SK-N-SH treated with all-trans-retinoic acid at 6 μM for 48 hours (cell line): ENCODE data around the gene FBXL17.

Experiments used
- ATAC-seq: fragments of 200-7000 bp; cut with Tn5 transposase; 3 replicates; pipeline ENCODE4 v1.9.1; 2020; ENCODE audit warnings: mild to moderate bottlenecking, moderate library complexity
- ARNTL ChIP-seq: fragments of 450-650 bp; formaldehyde crosslinking; IDR thresholded peaks from 2 replicates; pipeline ENCODE4 v1.5.0; 2020; ENCODE audit warnings: low read depth, mild to moderate bottlenecking, moderate library complexity, borderline replicate concordance
- BACH2 ChIP-seq: fragments of 250-450 bp; sonication (Bioruptor Pico); IDR thresholded peaks from 2 replicates; pipeline ENCODE4 v1.9.0; 2021; ENCODE audit warnings: mild to moderate bottlenecking, borderline replicate concordance
- ESRRG ChIP-seq: fragments of 250-450 bp; sonication (Bioruptor Pico); IDR thresholded peaks from 2 replicates; pipeline ENCODE4 v1.6.1; 2021; ENCODE audit warnings: mild to moderate bottlenecking
- GLIS3 ChIP-seq: fragments of 250-450 bp; sonication (Bioruptor Pico); IDR thresholded peaks from 2 replicates; pipeline ENCODE4 v1.5.0; 2020; ENCODE audit warnings: mild to moderate bottlenecking, moderate library complexity
- OSR1 ChIP-seq: fragments of 250-450 bp; sonication (Bioruptor Pico); IDR thresholded peaks from 2 replicates; pipeline ENCODE4 v1.8.0; 2022; ENCODE audit warnings: moderate library complexity, mild to moderate bottlenecking, inconsistent platforms
- RARB ChIP-seq: fragments of 250-450 bp; sonication (Bioruptor Pico); IDR thresholded peaks from 2 replicates; pipeline ENCODE4 v1.8.0; 2021; ENCODE audit warnings: mild to moderate bottlenecking, moderate library complexity
- SNAI2 ChIP-seq: fragments of 250-450 bp; sonication (Bioruptor Pico); IDR thresholded peaks from 2 replicates; pipeline ENCODE4 v1.5.0; 2020; ENCODE audit warnings: mild to moderate bottlenecking, moderate library complexity
- TCF4 ChIP-seq: fragments of 250-450 bp; sonication (Bioruptor Pico); IDR thresholded peaks from 2 replicates; pipeline ENCODE4 v1.8.0; 2021; ENCODE audit warnings: mild to moderate bottlenecking, moderate library complexity, borderline replicate concordance
- ZFP3 ChIP-seq: fragments of 250-450 bp; sonication (Bioruptor Pico); IDR thresholded peaks from 2 replicates; pipeline ENCODE4 v1.5.0; 2020; ENCODE audit warnings: mild to moderate bottlenecking, moderate library complexity
- ZFP30 ChIP-seq: fragments of 450-650 bp; formaldehyde crosslinking; IDR thresholded peaks from 2 replicates; pipeline ENCODE4 v1.5.0; 2022; ENCODE audit warnings: mild to moderate bottlenecking, moderate library complexity
- ZNF565 ChIP-seq: fragments of 450-650 bp; formaldehyde crosslinking; conservative IDR thresholded peaks from 2 replicates; pipeline ENCODE4 v1.5.0; 2020; ENCODE audit warnings: low read depth, mild to moderate bottlenecking, moderate library complexity
- ZNF70 ChIP-seq: fragments of 450-650 bp; formaldehyde crosslinking; IDR thresholded peaks from 2 replicates; pipeline ENCODE4 v1.5.0; 2020; ENCODE audit warnings: mild to moderate bottlenecking, moderate library complexity
- TF ChIP-seq, protein P1 (sequence below): fragments of 250-450 bp; sonication (Bioruptor Pico); IDR thresholded peaks from 2 replicates; pipeline ENCODE4 v1.5.1; 2020; ENCODE audit warnings: low read depth, mild to moderate bottlenecking, moderate library complexity
- TF ChIP-seq, protein P2 (sequence below): fragments of 250-450 bp; sonication (Bioruptor Pico); IDR thresholded peaks from 2 replicates; pipeline ENCODE4 v1.8.0; 2020; ENCODE audit warnings: mild to moderate bottlenecking, moderate library complexity, borderline replicate concordance
- TF ChIP-seq, protein P3 (sequence below): fragments of 250-450 bp; sonication (Bioruptor Pico); IDR thresholded peaks from 2 replicates; pipeline ENCODE4 v1.5.1; 2021; ENCODE audit warnings: mild to moderate bottlenecking, moderate library complexity
- TF ChIP-seq, protein P4 (sequence below): fragments of 250-450 bp; sonication (Bioruptor Pico); IDR thresholded peaks from 2 replicates; pipeline ENCODE4 v1.8.0; 2021; ENCODE audit warnings: low read depth, mild to moderate bottlenecking, moderate library complexity, borderline replicate concordance
- TF ChIP-seq, protein P5 (sequence below): fragments of 250-450 bp; sonication (Bioruptor Pico); IDR thresholded peaks from 2 replicates; pipeline ENCODE4 v1.5.0; 2020; ENCODE audit warnings: mild to moderate bottlenecking, moderate library complexity

FBXL17 gene

DNA sequence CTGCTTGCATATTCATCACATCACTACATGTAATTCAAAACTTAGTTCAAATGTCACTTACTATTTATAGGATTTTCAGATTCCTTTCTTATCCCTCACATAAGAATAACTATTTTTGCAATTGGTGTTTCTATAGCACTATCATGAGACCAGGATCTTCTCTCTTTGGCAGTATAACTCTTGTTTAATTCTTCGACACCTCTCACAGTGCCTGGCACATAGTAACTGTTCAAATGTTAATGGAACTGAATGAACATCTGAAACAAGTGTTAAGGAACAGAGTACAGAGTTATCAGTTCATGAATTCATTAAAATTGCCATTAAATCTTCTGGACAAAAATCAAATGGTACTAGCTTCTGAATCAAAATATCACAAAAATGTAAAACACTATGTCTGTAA is 40.0 kb downstream of the FBXL17 start:
- TF ChIP-seq, protein P1, sequence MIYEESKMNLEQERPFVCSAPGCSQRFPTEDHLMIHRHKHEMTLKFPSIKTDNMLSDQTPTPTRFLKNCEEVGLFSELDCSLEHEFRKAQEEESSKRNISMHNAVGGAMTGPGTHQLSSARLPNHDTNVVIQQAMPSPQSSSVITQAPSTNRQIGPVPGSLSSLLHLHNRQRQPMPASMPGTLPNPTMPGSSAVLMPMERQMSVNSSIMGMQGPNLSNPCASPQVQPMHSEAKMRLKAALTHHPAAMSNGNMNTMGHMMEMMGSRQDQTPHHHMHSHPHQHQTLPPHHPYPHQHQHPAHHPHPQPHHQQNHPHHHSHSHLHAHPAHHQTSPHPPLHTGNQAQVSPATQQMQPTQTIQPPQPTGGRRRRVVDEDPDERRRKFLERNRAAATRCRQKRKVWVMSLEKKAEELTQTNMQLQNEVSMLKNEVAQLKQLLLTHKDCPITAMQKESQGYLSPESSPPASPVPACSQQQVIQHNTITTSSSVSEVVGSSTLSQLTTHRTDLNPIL: no peak
- TF ChIP-seq ZFP3 (CRISPR knock-in tag) (no peak), ESRRG (CRISPR knock-in tag) (no peak), SNAI2 (CRISPR knock-in tag) (no peak), RARB (CRISPR knock-in tag) (no peak), ZNF565 (no peak), ZFP30 (CRISPR knock-in tag) (no peak), GLIS3 (CRISPR knock-in tag) (no peak), OSR1 (CRISPR knock-in tag) (no peak), ZNF70 (CRISPR knock-in tag) (no peak)
- TF ChIP-seq, protein P2, sequence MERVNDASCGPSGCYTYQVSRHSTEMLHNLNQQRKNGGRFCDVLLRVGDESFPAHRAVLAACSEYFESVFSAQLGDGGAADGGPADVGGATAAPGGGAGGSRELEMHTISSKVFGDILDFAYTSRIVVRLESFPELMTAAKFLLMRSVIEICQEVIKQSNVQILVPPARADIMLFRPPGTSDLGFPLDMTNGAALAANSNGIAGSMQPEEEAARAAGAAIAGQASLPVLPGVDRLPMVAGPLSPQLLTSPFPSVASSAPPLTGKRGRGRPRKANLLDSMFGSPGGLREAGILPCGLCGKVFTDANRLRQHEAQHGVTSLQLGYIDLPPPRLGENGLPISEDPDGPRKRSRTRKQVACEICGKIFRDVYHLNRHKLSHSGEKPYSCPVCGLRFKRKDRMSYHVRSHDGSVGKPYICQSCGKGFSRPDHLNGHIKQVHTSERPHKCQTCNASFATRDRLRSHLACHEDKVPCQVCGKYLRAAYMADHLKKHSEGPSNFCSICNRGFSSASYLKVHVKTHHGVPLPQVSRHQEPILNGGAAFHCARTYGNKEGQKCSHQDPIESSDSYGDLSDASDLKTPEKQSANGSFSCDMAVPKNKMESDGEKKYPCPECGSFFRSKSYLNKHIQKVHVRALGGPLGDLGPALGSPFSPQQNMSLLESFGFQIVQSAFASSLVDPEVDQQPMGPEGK: no peak
- TF ChIP-seq, protein P3, sequence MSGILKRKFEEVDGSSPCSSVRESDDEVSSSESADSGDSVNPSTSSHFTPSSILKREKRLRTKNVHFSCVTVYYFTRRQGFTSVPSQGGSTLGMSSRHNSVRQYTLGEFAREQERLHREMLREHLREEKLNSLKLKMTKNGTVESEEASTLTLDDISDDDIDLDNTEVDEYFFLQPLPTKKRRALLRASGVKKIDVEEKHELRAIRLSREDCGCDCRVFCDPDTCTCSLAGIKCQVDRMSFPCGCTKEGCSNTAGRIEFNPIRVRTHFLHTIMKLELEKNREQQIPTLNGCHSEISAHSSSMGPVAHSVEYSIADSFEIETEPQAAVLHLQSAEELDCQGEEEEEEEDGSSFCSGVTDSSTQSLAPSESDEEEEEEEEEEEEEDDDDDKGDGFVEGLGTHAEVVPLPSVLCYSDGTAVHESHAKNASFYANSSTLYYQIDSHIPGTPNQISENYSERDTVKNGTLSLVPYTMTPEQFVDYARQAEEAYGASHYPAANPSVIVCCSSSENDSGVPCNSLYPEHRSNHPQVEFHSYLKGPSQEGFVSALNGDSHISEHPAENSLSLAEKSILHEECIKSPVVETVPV (CRISPR knock-in tag): no peak
- TF ChIP-seq, protein P4, sequence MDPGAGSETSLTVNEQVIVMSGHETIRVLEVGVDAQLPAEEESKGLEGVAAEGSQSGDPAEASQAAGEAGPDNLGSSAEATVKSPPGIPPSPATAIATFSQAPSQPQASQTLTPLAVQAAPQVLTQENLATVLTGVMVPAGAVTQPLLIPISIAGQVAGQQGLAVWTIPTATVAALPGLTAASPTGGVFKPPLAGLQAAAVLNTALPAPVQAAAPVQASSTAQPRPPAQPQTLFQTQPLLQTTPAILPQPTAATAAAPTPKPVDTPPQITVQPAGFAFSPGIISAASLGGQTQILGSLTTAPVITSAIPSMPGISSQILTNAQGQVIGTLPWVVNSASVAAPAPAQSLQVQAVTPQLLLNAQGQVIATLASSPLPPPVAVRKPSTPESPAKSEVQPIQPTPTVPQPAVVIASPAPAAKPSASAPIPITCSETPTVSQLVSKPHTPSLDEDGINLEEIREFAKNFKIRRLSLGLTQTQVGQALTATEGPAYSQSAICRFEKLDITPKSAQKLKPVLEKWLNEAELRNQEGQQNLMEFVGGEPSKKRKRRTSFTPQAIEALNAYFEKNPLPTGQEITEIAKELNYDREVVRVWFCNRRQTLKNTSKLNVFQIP (CRISPR knock-in tag): no peak
- TF ChIP-seq, all 23 proteins: peak for 0
- ATAC-seq: no peak

DNA sequence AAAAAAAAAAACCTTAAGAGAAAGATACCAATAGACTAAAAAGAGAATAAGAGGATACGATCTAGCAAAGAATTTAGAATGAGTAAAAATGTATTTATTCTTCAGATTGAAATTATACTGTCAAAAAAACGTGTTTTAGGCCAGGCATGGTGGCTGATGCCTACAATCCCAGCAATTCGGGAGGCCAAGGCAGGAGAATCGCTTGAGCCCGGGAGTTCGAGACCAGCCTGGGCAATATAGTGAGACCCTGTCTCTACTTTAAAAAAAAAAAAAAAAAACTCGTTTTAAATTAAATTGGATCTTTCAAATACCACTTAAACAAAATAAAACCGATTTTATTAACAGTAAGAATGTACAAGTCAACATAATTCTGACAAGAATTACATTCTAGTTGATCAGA is 41.8 kb downstream of the FBXL17 start:
- ATAC-seq: no peak
- no peak for TF ChIP-seq TCF4 (CRISPR knock-in tag)
- TF ChIP-seq, protein P1: no peak
- no peak for TF ChIP-seq ZFP3 (CRISPR knock-in tag)
- TF ChIP-seq ZFP30 (CRISPR knock-in tag): no peak
- TF ChIP-seq ARNTL: no peak

DNA sequence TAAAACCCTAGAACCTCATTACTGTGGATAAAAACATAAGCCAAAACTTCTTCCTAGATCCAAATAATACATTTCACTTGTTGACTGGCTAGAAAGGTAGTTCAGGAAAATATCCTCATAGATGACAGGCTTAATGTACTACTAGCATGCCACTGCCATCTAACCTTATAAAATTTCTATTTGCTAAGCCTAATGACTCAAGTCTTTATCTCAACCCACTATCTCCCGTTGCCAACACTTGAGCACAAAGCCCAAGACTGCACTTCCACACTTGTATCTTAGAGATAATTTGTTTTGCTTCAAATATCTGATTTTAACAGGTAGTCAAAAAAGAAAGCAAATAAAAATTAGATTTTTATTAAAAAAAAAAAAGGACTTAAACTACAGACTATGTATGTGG is 42.7 kb downstream of the FBXL17 start:
- ATAC-seq: no peak
- TF ChIP-seq ZFP30 (CRISPR knock-in tag) (no peak), TCF4 (CRISPR knock-in tag) (no peak), ESRRG (CRISPR knock-in tag) (no peak), OSR1 (CRISPR knock-in tag) (no peak), ARNTL (no peak), RARB (CRISPR knock-in tag) (no peak), BACH2 (no peak), ZNF70 (CRISPR knock-in tag) (no peak)
- TF ChIP-seq, protein P1: no peak
- TF ChIP-seq, protein P5, sequence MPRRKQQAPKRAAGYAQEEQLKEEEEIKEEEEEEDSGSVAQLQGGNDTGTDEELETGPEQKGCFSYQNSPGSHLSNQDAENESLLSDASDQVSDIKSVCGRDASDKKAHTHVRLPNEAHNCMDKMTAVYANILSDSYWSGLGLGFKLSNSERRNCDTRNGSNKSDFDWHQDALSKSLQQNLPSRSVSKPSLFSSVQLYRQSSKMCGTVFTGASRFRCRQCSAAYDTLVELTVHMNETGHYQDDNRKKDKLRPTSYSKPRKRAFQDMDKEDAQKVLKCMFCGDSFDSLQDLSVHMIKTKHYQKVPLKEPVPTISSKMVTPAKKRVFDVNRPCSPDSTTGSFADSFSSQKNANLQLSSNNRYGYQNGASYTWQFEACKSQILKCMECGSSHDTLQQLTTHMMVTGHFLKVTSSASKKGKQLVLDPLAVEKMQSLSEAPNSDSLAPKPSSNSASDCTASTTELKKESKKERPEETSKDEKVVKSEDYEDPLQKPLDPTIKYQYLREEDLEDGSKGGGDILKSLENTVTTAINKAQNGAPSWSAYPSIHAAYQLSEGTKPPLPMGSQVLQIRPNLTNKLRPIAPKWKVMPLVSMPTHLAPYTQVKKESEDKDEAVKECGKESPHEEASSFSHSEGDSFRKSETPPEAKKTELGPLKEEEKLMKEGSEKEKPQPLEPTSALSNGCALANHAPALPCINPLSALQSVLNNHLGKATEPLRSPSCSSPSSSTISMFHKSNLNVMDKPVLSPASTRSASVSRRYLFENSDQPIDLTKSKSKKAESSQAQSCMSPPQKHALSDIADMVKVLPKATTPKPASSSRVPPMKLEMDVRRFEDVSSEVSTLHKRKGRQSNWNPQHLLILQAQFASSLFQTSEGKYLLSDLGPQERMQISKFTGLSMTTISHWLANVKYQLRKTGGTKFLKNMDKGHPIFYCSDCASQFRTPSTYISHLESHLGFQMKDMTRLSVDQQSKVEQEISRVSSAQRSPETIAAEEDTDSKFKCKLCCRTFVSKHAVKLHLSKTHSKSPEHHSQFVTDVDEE (CRISPR knock-in tag): no peak
